A673 (cell line): Measurements from ENCODE around the gene OR52K1. TPM values are rescaled to one million over a fixed set of nuclear protein-coding genes. Genes with fewer than 3 reads are reported as not detected.
A peak's percentile ranks its signal among the peaks of the same experiment; 100 is the strongest.
"Not testable (repeated sequence)": the region's sequence is repeated elsewhere in the genome, so short reads cannot be mapped to it uniquely, and the experiment has no call there.

Experiments used
- BruUV-seq: library from RNA; stranded (reverse); fragments of 400-500 nt; replicated peaks from 2 replicates; lab custom pipeline; 2021; lab: Mats Ljungman, UMichigan
- CTCF ChIA-PET: fragments of 300-600 bp; sonication (Branson Sonifier 250); formaldehyde crosslinking; loops from one replicate; lab custom pipeline; 2022; ENCODE audit warnings: antibody characterized with exemption; lab: Charles Lee
- POLR2A ChIA-PET: fragments of 300-600 bp; sonication (Branson Sonifier 250); formaldehyde crosslinking; loops from one replicate; lab custom pipeline; 2022; ENCODE audit warnings: antibody characterized with exemption; ENCODE audit not compliant: low non-redundant PET; lab: Charles Lee
- DNase-seq: peaks from one replicate; pipeline ENCODE4 v3.0.0-alpha.2; 2015; ENCODE audit warnings: low spot score
- H3K27ac ChIP-seq: fragments of 200-600 bp; sonication (generic); 2 replicates; pipeline ENCODE4 v1.5.1; 2016; ENCODE audit warnings: mixed run types, low read depth, mild to moderate bottlenecking, mixed read lengths, antibody characterized with exemption, low read length; ENCODE audit not compliant: poor library complexity, severe bottlenecking
- H3K27me3 ChIP-seq: fragments of 200-600 bp; sonication (generic); replicated peaks from 2 replicates; pipeline ENCODE4 v1.6.1; 2017; ENCODE audit warnings: mixed run types, low read depth, mild to moderate bottlenecking, mixed read lengths, antibody characterized with exemption, low read length; ENCODE audit not compliant: insufficient read depth, poor library complexity
- H3K36me3 ChIP-seq: fragments of 200-600 bp; sonication (generic); 2 replicates; pipeline ENCODE4 v1.6.1; 2016; ENCODE audit warnings: mixed run types, mild to moderate bottlenecking, mixed read lengths, antibody characterized with exemption, low read length; ENCODE audit not compliant: insufficient read depth, poor library complexity, severe bottlenecking
- H3K4me1 ChIP-seq: fragments of 200-600 bp; sonication (generic); 2 replicates; pipeline ENCODE4 v1.6.1; 2017; ENCODE audit warnings: mixed run types, mild to moderate bottlenecking, mixed read lengths, antibody characterized with exemption, low read length; ENCODE audit not compliant: insufficient read depth, poor library complexity, severe bottlenecking
- H3K4me3 ChIP-seq: fragments of 200-600 bp; sonication (generic); 2 replicates; pipeline ENCODE4 v1.5.1; 2016; ENCODE audit warnings: low read depth, mixed run types, mild to moderate bottlenecking, mixed read lengths, low read length; ENCODE audit not compliant: poor library complexity, severe bottlenecking
- H3K9me3 ChIP-seq: fragments of 200-600 bp; sonication (generic); 2 replicates; pipeline ENCODE4 v1.6.1; 2016; ENCODE audit warnings: mixed run types, low read depth, mild to moderate bottlenecking, mixed read lengths, antibody characterized with exemption, low read length; ENCODE audit not compliant: poor library complexity, severe bottlenecking
- CTCF ChIP-seq: fragments of 300-800, 200-600 bp; sonication (generic); conservative IDR thresholded peaks from 2 replicates; pipeline ENCODE4 v1.5.1; 2017; ENCODE audit warnings: low read depth, mild to moderate bottlenecking, antibody characterized with exemption, low read length, moderate library complexity, mixed read lengths
- EZH2 ChIP-seq: fragments of 200-600 bp; sonication (generic); IDR thresholded peaks from 2 replicates; pipeline ENCODE4 v1.6.1; 2017; ENCODE audit warnings: borderline replicate concordance, low read depth, mild to moderate bottlenecking, mixed read lengths, antibody characterized with exemption, low read length; ENCODE audit not compliant: poor library complexity, severe bottlenecking
- intact Hi-C: fragments of 100-400 bp; cut with micrococcal nuclease; formaldehyde crosslinking; loops from one replicate; pipeline ENCODE4 v1.10.0; 2022; ENCODE audit not compliant: unreplicated experiment
- total RNA-seq: library from RNA; stranded (reverse); gene quantifications from 2 replicates; pipeline ENCODE4 v1.2.3, GENCODE V29; 2021

Gene OR52K1
- total RNA-seq, 1 experiment from 2014 or later, result not detected

- CTCF ChIA-PET, result no interaction called here
- Histone ChIP-seq H3K27me3 (no peaks in the 10 kb centered on the region), H3K9me3 (no peaks in the 10 kb centered on the region), H3K36me3 (no peaks in the 10 kb centered on the region), H3K4me1 (no peaks in the 10 kb centered on the region), H3K4me3 (no peak overlapping the region), H3K27ac (no peak overlapping the region)
- no peak for DNase-seq
- no peak for TF ChIP-seq EZH2
- no TSS peak for BruUV-seq
- intact Hi-C loops, result no loop called here
- POLR2A ChIA-PET, result no interaction called here
These were observed 41.2 kb downstream of the OR52K1 start for GRCh38 chr11:4523666-4524065.

GRCh38 chr11:4527926-4528325, 45.5 kb downstream of the OR52K1 start:
- Histone ChIP-seq H3K4me1 (no peaks in the 10 kb centered on the region), H3K27me3 (peaks cover 4% of the 10 kb centered on the region), H3K9me3 (no peaks in the 10 kb centered on the region), H3K4me3 (no peak overlapping the region), H3K36me3 (no peaks in the 10 kb centered on the region), H3K27ac (no peak overlapping the region)
- intact Hi-C loops, result no loop called here
- ChIA-PET CTCF (no interaction called here), POLR2A (no interaction called here)
- no TSS peak for BruUV-seq
- no peak for TF ChIP-seq EZH2
- no peak for TF ChIP-seq CTCF
- no peak for DNase-seq

GRCh38 chr11:4531686-4532085, 49.2 kb downstream of the OR52K1 start:
- H3K9me3 ChIP-seq, BruUV-seq, H3K36me3 ChIP-seq, CTCF ChIA-PET, H3K4me1 ChIP-seq, H3K27ac ChIP-seq, H3K27me3 ChIP-seq, intact Hi-C loops, POLR2A ChIA-PET, DNase-seq, H3K4me3 ChIP-seq: not testable (repeated sequence)

GRCh38 chr11:4539603-4540219, 57.3 kb downstream of the OR52K1 start:
- no peak for TF ChIP-seq EZH2
- peak; percentile 80 for TF ChIP-seq CTCF
- no peaks in the 10 kb centered on the region for H3K36me3 ChIP-seq
- no peaks in the 10 kb centered on the region for H3K9me3 ChIP-seq
- peaks cover 8% of the 10 kb centered on the region for H3K27me3 ChIP-seq
- H3K4me3 ChIP-seq, result no peak overlapping the region
- peak; percentile 49 for DNase-seq
- POLR2A ChIA-PET, result interaction anchor here (0.6 kb wide), 1 partner anchor 352 kb away, joined by 4 read pairs; no protein-coding TSS in a partner anchor
- no peaks in the 10 kb centered on the region for H3K4me1 ChIP-seq
- BruUV-seq, result no TSS peak
- intact Hi-C loops, result loop anchor here (1.0 kb wide), 1 partner anchor 352 kb away; no protein-coding TSS in a partner anchor
- CTCF ChIA-PET, result interaction anchor here (0.5 to 1.9 kb wide), 6 partner anchors 12 to 466 kb away, joined by 3 to 28 read pairs (median 3); no protein-coding TSS in a partner anchor
- H3K27ac ChIP-seq, result no peak overlapping the region
